Trophoblast cell (in vitro differentiated cells and primary cell): ENCODE results near the gene ZFYVE26.

ENCODE experiments used
- DNase-seq, 2 donors: peaks; one replicate each; pipeline ENCODE4 v3.0.0-alpha.2; 2016
- H2AFZ ChIP-seq: 2 replicates; pipeline ENCODE4 v1.6.1; 2013; ENCODE audit warnings: low read length, moderate library complexity, mild to moderate bottlenecking; ENCODE audit not compliant: insufficient read depth, poor library complexity
- H2AK5ac ChIP-seq: 2 replicates; pipeline ENCODE4 v1.6.1; 2013; ENCODE audit warnings: mild to moderate bottlenecking, low read length
- H2BK120ac ChIP-seq: 2 replicates; pipeline ENCODE4 v1.6.1; 2013; ENCODE audit warnings: low read length, mild to moderate bottlenecking, moderate library complexity; ENCODE audit not compliant: insufficient read depth, poor library complexity
- H2BK12ac ChIP-seq: 2 replicates; pipeline ENCODE4 v1.6.1; 2013; ENCODE audit warnings: mild to moderate bottlenecking, low read length, moderate library complexity
- H2BK5ac ChIP-seq: 2 replicates; pipeline ENCODE4 v1.6.1; 2013; ENCODE audit warnings: low read length, low read depth, moderate library complexity, mild to moderate bottlenecking; ENCODE audit not compliant: poor library complexity
- H3K14ac ChIP-seq: 2 replicates; pipeline ENCODE4 v1.6.1; 2013; ENCODE audit warnings: mild to moderate bottlenecking, low read length
- H3K18ac ChIP-seq: 2 replicates; pipeline ENCODE4 v1.6.1; 2013; ENCODE audit warnings: mild to moderate bottlenecking, low read length
- H3K23ac ChIP-seq: 2 replicates; pipeline ENCODE4 v1.6.1; 2013; ENCODE audit warnings: low read length
- H3K27ac ChIP-seq: 2 replicates; pipeline ENCODE4 v1.5.1; 2013; ENCODE audit warnings: low read depth, mild to moderate bottlenecking, inconsistent platforms, low read length, moderate library complexity
- H3K27me3 ChIP-seq: 2 replicates; pipeline ENCODE4 v1.6.1; 2013; ENCODE audit warnings: inconsistent platforms, mild to moderate bottlenecking, low read length, moderate library complexity; ENCODE audit not compliant: insufficient read depth
- H3K36me3 ChIP-seq, 2 experiments: 1 replicate in 1 of 2; 2 replicates in 1 of 2; pipeline ENCODE4 v1.6.1; 2013; ENCODE audit warnings: low read length in 2 of 2, mild to moderate bottlenecking in 2 of 2, moderate library complexity in 1 of 2; ENCODE audit not compliant: insufficient read depth in 2 of 2, control insufficient read depth in 1 of 2
- H3K4ac ChIP-seq: 2 replicates; pipeline ENCODE4 v1.6.1; 2013; ENCODE audit warnings: low read depth, mild to moderate bottlenecking, low read length, moderate library complexity
- H3K4me1 ChIP-seq, 2 experiments: 1 replicate in 1 of 2; 2 replicates in 1 of 2; pipeline ENCODE4 v1.6.1; 2013; ENCODE audit warnings: low read length in 2 of 2, mild to moderate bottlenecking in 2 of 2, moderate library complexity in 1 of 2; ENCODE audit not compliant: insufficient read depth in 2 of 2, control insufficient read depth in 1 of 2
- H3K4me2 ChIP-seq: 2 replicates; pipeline ENCODE4 v1.6.1; 2013; ENCODE audit warnings: inconsistent platforms, mild to moderate bottlenecking, low read length, moderate library complexity
- H3K4me3 ChIP-seq: 2 replicates; pipeline ENCODE4 v1.5.1; 2013; ENCODE audit warnings: mild to moderate bottlenecking, low read depth, low read length, inconsistent platforms
- H3K79me1 ChIP-seq: one replicate; pipeline ENCODE4 v1.6.1; 2013; ENCODE audit warnings: low read length
- H3K79me2 ChIP-seq: 2 replicates; pipeline ENCODE4 v1.6.1; 2013; ENCODE audit warnings: low read length, mild to moderate bottlenecking; ENCODE audit not compliant: control insufficient read depth, insufficient read depth, poor library complexity
- H3K9ac ChIP-seq: 2 replicates; pipeline ENCODE4 v1.6.1; 2013; ENCODE audit warnings: mild to moderate bottlenecking, low read length
- H3K9me3 ChIP-seq: 2 replicates; pipeline ENCODE4 v1.6.1; 2013; ENCODE audit warnings: low read depth, mild to moderate bottlenecking, control low read depth, inconsistent platforms, low read length; ENCODE audit not compliant: insufficient read depth
- H4K12ac ChIP-seq: 2 replicates; pipeline ENCODE4 v1.6.1; 2013; ENCODE audit warnings: low read depth, mild to moderate bottlenecking, low read length, moderate library complexity
- H4K8ac ChIP-seq: 2 replicates; pipeline ENCODE4 v1.6.1; 2013; ENCODE audit warnings: low read depth, mild to moderate bottlenecking, low read length, moderate library complexity
- H4K91ac ChIP-seq: one replicate; pipeline ENCODE4 v1.6.1; 2013; ENCODE audit warnings: low read depth, mild to moderate bottlenecking, low read length, moderate library complexity
- WGBS: extraction: QIAGEN DNeasy Blood & Tissue Kit; methylation state at CpG from one replicate; pipeline ENCODE4 v1.1.7; 2013; ENCODE audit warnings: missing lambda C conversion rate; ENCODE audit not compliant: insufficient read length, insufficient coverage; ENCODE audit errors: extremely low coverage; 5-methylcytosine and 5-hydroxymethylcytosine counted together

Gene ZFYVE26

DNA sequence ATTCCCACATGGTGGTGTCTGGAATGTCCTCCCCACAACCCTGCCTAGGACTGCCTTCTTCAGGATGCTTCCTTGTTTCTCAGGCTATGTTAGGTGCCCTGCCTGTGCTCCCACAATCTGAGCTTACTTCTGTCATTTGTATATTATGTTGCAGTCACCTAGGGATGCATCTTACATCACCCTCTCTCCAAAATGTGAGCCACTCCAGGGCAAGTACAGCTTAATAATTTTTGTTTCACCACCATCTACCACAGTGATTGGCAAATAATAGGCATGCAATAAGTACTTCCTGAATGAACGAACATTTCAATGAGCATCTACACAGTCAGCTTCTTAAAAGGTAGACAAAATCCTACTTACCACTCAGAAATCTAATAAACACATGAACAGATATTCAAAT, 37.6 kb downstream of the ZFYVE26 start:
- no peak overlapping the region for H2AK5ac ChIP-seq
- no peak overlapping the region for H3K4me3 ChIP-seq
- H2BK5ac ChIP-seq, result no peak overlapping the region
- H3K9me3 ChIP-seq, result no peaks in the 10 kb centered on the region
- no peak overlapping the region for H3K18ac ChIP-seq
- no peak overlapping the region for H2BK12ac ChIP-seq
- H2BK120ac ChIP-seq, result no peak overlapping the region
- no peaks in the 10 kb centered on the region for H3K27me3 ChIP-seq
- H3K36me3 ChIP-seq, result peaks cover 33 to 59% of the 10 kb centered on the region in 2 experiments
- no peak overlapping the region for H4K8ac ChIP-seq
- WGBS, result no CpG with 5 or more reads among the region's 1 CpG
- H3K27ac ChIP-seq, result no peak overlapping the region
- no peak overlapping the region for H3K4ac ChIP-seq
- H3K79me1 ChIP-seq, result no peaks in the 10 kb centered on the region
- no peak overlapping the region for H4K12ac ChIP-seq
- no peak overlapping the region for H4K91ac ChIP-seq
- no peaks in the 10 kb centered on the region for H3K4me1 ChIP-seq
- H2AFZ ChIP-seq, result no peak overlapping the region
- H3K14ac ChIP-seq, result no peak overlapping the region
- no peak overlapping the region for H3K4me2 ChIP-seq
- H3K79me2 ChIP-seq, result no peaks in the 10 kb centered on the region
- no peak overlapping the region for H3K9ac ChIP-seq
- DNase-seq, result no peak
- no peak overlapping the region for H3K23ac ChIP-seq

DNA sequence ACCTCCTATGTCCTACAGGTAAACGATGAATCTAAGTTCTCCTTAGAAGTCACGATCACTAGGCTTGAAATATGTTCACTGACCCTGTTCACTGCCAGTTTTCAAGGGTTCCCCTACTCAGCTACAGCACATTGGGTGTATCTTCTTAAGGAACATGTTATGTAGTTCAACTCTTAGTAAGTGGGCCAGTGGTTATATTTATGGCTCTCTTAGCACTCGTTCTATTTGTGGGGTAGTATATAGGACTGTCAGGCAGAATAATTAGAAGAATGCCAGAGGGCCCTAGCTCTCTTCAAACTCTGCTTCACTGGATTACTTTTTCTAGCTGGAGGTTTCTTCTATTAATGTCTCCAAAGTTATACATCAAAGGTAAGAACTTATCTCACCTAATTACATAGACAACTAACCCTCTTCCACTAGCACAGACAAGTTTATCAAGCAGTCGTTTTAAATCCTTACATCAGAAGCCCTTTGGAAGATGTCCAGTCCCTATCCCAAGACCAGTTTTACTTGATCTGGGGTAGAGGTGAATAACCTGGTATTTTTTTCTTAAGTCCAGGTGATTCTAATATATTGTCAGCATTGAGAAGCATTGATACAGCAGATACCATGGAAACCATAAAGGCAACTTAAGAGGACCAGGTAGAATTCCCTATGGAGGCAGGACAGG, 39.6 kb downstream of the ZFYVE26 start:
- no peak overlapping the region for H3K14ac ChIP-seq
- peaks cover 32 to 59% of the 10 kb centered on the region in 2 experiments for H3K36me3 ChIP-seq
- H2AFZ ChIP-seq, result no peak overlapping the region
- H3K27me3 ChIP-seq, result no peaks in the 10 kb centered on the region
- no peak overlapping the region for H3K27ac ChIP-seq
- H2BK120ac ChIP-seq, result no peak overlapping the region
- WGBS, result no CpG with 5 or more reads among the region's 4 CpGs
- H3K9ac ChIP-seq, result no peak overlapping the region
- no peak overlapping the region for H3K18ac ChIP-seq
- H2BK5ac ChIP-seq, result no peak overlapping the region
- DNase-seq, result no peak
- no peak overlapping the region for H3K4ac ChIP-seq
- H2BK12ac ChIP-seq, result no peak overlapping the region
- H4K8ac ChIP-seq, result no peak overlapping the region
- no peaks in the 10 kb centered on the region for H3K4me1 ChIP-seq
- no peak overlapping the region for H4K91ac ChIP-seq
- no peak overlapping the region for H4K12ac ChIP-seq
- H3K9me3 ChIP-seq, result no peaks in the 10 kb centered on the region
- no peaks in the 10 kb centered on the region for H3K79me1 ChIP-seq
- no peak overlapping the region for H3K4me3 ChIP-seq
- H3K79me2 ChIP-seq, result no peaks in the 10 kb centered on the region
- H3K23ac ChIP-seq, result no peak overlapping the region
- no peak overlapping the region for H3K4me2 ChIP-seq
- no peak overlapping the region for H2AK5ac ChIP-seq

DNA sequence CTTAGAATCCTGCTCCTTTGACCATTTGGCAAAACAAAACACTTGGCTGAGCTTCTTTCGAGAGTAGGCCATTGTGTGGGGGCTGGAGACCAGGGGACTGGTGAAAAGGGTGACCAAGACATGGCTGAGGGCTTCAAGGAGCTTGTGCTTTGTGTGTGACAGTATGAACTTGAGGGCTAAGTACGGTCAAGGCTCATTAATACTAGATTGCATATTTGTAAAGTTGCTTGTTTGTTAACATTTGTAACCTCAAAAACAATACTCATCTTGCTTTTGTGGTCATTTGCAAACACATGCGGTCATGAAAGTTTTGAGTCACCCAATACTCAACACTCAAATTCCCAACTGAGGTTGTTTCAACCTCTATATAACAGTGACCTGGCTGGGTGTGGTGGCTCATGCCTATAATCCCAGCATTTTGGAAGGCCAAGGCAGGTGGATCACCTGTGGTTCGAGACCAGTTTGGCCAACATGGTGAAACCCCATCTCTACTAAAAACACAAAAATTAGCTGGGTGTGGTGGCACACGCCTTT, 42.5 kb downstream of the ZFYVE26 start:
- H3K4ac ChIP-seq, result no peak overlapping the region
- H3K79me2 ChIP-seq, result no peaks in the 10 kb centered on the region
- H3K36me3 ChIP-seq, result peaks cover 28 to 60% of the 10 kb centered on the region in 2 experiments
- H4K8ac ChIP-seq, result no peak overlapping the region
- no peaks in the 10 kb centered on the region for H3K79me1 ChIP-seq
- no peak overlapping the region for H3K23ac ChIP-seq
- no peak overlapping the region for H3K18ac ChIP-seq
- no peak overlapping the region for H2BK120ac ChIP-seq
- H2AFZ ChIP-seq, result no peak overlapping the region
- H3K9ac ChIP-seq, result no peak overlapping the region
- H3K27ac ChIP-seq, result no peak overlapping the region
- no peak overlapping the region for H4K91ac ChIP-seq
- no peak overlapping the region for H2AK5ac ChIP-seq
- no peak overlapping the region for H3K14ac ChIP-seq
- H4K12ac ChIP-seq, result no peak overlapping the region
- no peaks in the 10 kb centered on the region for H3K9me3 ChIP-seq
- H3K4me1 ChIP-seq, result no peaks in the 10 kb centered on the region
- no peak overlapping the region for H3K4me2 ChIP-seq
- no CpG with 5 or more reads among the region's 5 CpGs for WGBS
- no peak overlapping the region for H2BK5ac ChIP-seq
- H2BK12ac ChIP-seq, result no peak overlapping the region
- H3K27me3 ChIP-seq, result no peaks in the 10 kb centered on the region
- H3K4me3 ChIP-seq, result no peak overlapping the region
- DNase-seq, result no peak

DNA sequence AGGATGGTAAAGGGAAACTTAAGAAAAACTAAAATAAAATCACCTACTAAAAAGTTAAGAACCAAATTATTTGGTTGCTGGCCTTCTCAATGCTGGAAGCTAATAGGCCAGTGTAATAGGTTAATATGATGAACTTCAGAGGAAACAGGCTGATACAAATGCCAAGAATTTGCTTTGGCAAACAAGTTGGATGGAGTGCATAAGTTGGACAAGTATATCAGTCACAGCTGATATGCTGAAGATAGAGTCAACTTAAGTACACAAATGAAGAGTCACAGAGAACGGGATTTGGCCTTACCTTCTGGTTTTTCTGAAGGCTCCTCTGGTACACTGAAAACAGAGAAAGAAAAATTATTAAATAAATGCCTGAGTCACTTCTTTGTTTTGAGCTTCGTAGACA, 48.2 kb downstream of the ZFYVE26 start:
- Histone ChIP-seq H3K14ac (no peak overlapping the region), H3K18ac (no peak overlapping the region), H2AFZ (no peak overlapping the region), H3K23ac (no peak overlapping the region), H2BK120ac (no peak overlapping the region), H2BK12ac (no peak overlapping the region), H3K27me3 (no peaks in the 10 kb centered on the region), H3K4ac (no peak overlapping the region), H3K4me1 (peaks cover 4% of the 10 kb centered on the region in 2 experiments), H3K79me2 (no peaks in the 10 kb centered on the region), H2AK5ac (no peak overlapping the region), H3K4me2 (no peak overlapping the region), H4K12ac (no peak overlapping the region), H3K9me3 (no peaks in the 10 kb centered on the region), H4K91ac (no peak overlapping the region), H3K79me1 (no peaks in the 10 kb centered on the region), H4K8ac (no peak overlapping the region), H2BK5ac (no peak overlapping the region), H3K36me3 (peaks cover 15 to 41% of the 10 kb centered on the region in 2 experiments), H3K27ac (no peak overlapping the region), H3K9ac (no peak overlapping the region), H3K4me3 (no peak overlapping the region)
- no CpG with 5 or more reads among the region's 2 CpGs for WGBS
- no peak for DNase-seq
